RWPE2 (cell line): Measurements from ENCODE around the gene TK1.
A peak's percentile ranks its signal among the peaks of the same experiment; 100 is the strongest.
"Not testable (repeated sequence)": the region's sequence is repeated elsewhere in the genome, so short reads cannot be mapped to it uniquely, and the experiment has no call there.

Source experiments
- ATAC-seq: fragments of 200-7000 bp; cut with Tn5 transposase; 3 replicates; pipeline ENCODE4 v1.9.1; 2021; ENCODE audit warnings: low read depth
- DNase-seq: peaks from one replicate; pipeline ENCODE4 v3.0.0-alpha.2; 2020; ENCODE audit warnings: low spot score
- H3K27ac ChIP-seq: fragments of 450-650 bp; 2 replicates; pipeline ENCODE4 v1.5.1; 2017; ENCODE audit warnings: mild to moderate bottlenecking; ENCODE audit not compliant: poor library complexity, severe bottlenecking
- H3K27me3 ChIP-seq: fragments of 250-450 bp; sonication (Bioruptor Pico); 2 replicates; pipeline ENCODE4 v1.5.1; 2021; ENCODE audit warnings: mild to moderate bottlenecking, moderate library complexity; ENCODE audit not compliant: insufficient read depth, poor library complexity, severe bottlenecking
- H3K36me3 ChIP-seq: fragments of 250-450 bp; sonication (Bioruptor Pico); 2 replicates; pipeline ENCODE4 v1.5.1; 2020; ENCODE audit warnings: low read depth, mild to moderate bottlenecking, moderate library complexity
- H3K4me1 ChIP-seq: fragments of 250-450 bp; sonication (Bioruptor Pico); 2 replicates; pipeline ENCODE4 v1.5.1; 2021; ENCODE audit warnings: mild to moderate bottlenecking, moderate library complexity; ENCODE audit not compliant: insufficient read depth, poor library complexity, severe bottlenecking
- H3K4me3 ChIP-seq: fragments of 250-450 bp; sonication (Bioruptor Pico); 2 replicates; pipeline ENCODE4 v1.5.1; 2021; ENCODE audit warnings: mild to moderate bottlenecking, moderate library complexity; ENCODE audit not compliant: severe bottlenecking
- H3K9me3 ChIP-seq: fragments of 250-450 bp; sonication (Bioruptor Pico); 2 replicates; pipeline ENCODE4 v1.5.1; 2021; ENCODE audit warnings: mild to moderate bottlenecking, moderate library complexity; ENCODE audit not compliant: severe bottlenecking
- TF ChIP-seq, protein P1 (sequence below): fragments of 450-650 bp; IDR thresholded peaks from one replicate; pipeline ENCODE4 v1.5.1; 2017; ENCODE audit warnings: mild to moderate bottlenecking, moderate library complexity; ENCODE audit not compliant: poor library complexity, severe bottlenecking

Gene TK1

DNA sequence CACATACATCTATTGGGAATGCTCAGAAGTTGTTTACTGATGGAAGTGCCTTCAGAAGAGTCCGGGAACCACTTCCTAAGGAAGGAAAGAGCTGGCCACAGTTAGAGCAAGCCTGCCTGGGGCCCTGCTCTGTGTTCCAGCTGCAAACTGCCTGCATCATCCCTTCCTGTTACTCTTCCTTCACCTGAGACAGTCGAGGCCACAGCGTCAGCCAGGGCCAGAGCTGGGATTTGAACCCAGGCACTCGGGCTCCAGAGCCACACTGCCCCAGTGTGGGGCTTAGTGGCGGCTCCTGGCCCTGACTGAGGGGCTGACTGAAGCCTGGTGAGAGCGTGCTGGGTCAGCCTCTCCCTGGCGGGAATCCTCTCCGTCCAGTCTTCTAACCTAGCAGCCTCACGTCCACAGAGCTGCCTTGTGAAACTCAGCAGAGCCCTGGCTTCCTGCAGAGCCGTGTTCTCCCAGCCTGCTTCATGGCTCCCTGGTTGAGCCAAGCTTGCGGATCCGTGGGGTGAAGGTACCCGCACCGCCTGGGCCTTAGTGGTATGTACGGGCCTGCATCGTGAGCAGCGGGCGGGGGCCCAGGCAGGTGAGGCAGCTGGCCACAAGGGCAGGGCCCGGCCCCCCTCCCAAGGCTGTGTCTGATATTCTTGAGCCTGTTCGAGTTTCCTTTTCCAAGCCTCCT lies 45.3 kb downstream of the TK1 start:
- no peaks in the 10 kb centered on the region for H3K36me3 ChIP-seq
- H3K9me3 ChIP-seq: no peaks in the 10 kb centered on the region
- H3K4me1 ChIP-seq: peaks cover 34% of the 10 kb centered on the region
- TF ChIP-seq, protein P1, sequence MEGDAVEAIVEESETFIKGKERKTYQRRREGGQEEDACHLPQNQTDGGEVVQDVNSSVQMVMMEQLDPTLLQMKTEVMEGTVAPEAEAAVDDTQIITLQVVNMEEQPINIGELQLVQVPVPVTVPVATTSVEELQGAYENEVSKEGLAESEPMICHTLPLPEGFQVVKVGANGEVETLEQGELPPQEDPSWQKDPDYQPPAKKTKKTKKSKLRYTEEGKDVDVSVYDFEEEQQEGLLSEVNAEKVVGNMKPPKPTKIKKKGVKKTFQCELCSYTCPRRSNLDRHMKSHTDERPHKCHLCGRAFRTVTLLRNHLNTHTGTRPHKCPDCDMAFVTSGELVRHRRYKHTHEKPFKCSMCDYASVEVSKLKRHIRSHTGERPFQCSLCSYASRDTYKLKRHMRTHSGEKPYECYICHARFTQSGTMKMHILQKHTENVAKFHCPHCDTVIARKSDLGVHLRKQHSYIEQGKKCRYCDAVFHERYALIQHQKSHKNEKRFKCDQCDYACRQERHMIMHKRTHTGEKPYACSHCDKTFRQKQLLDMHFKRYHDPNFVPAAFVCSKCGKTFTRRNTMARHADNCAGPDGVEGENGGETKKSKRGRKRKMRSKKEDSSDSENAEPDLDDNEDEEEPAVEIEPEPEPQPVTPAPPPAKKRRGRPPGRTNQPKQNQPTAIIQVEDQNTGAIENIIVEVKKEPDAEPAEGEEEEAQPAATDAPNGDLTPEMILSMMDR: no peak
- peak overlapping the region; percentile 69 for H3K27ac ChIP-seq
- no peaks in the 10 kb centered on the region for H3K27me3 ChIP-seq
- ATAC-seq (peak; percentile 33), DNase-seq (peak; percentile 66)
- no peak overlapping the region for H3K4me3 ChIP-seq

DNA sequence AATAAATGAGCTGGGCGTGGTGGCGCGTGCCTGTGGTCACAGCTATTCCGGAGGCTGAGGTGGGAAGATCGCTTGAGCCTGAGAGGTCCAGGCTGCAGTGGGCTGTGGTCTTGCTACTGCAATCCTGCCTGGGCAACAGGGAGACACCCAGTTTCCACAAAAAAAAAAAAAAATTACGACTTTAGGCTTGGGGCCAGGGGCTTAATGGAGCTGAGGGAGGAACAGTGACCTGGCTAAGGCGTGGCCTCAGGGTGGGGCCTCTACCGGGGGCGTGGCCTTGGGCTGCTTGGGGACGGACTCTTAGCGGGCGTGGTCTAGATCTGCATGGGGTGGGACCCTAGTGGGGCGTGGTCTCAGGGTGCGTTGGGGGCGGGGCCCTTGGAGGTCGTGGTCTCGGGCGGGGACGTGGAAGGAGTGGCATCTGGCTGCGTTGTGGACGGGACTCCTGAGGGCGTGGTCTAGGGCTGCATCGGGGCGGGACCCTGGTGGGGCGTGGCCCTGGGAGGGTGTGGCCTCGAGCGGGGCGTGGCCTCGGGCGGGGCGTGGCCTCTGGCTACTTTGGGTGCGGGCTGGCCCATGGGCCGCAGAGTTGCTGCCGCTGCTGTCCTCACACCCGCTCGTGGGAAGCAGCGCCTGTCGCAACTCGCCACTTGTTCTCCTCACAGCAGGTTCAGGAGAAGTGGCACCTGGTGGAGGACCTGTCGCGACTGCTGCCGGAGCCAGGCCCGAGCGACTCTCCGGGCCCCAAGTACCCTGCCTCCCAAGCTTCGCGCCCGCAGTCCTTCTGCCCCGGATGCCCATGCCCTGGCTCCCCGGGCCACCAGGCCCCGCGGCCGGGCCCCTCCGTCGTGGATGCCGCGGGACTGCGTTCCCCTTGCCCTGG lies 46.4 kb downstream of the TK1 start:
- no peak overlapping the region for H3K4me3 ChIP-seq
- no peaks in the 10 kb centered on the region for H3K36me3 ChIP-seq
- H3K9me3 ChIP-seq: no peaks in the 10 kb centered on the region
- H3K27me3 ChIP-seq: no peaks in the 10 kb centered on the region
- TF ChIP-seq, protein P1: no peak
- peak; percentile 99 for DNase-seq
- H3K4me1 ChIP-seq: peaks cover 34% of the 10 kb centered on the region
- ATAC-seq: peak; percentile 68
- H3K27ac ChIP-seq: peak overlapping the region; percentile 69

DNA sequence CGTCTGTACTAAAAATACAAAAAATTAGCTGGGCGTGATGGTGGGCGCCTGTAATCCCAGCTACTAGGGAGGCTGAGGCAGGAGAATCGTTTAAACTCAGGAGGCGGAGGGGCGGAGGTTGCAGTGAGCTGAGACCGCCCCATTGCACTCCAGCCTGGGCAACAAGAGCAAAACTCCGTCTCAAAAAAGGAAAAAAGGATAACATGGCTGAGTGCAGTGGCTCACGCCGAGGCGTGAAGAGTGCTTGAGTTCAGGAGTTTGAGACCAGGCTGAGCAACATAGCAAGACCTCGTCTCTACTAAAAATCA lies 47.0 kb downstream of the TK1 start:
- not testable (repeated sequence) for H3K36me3 ChIP-seq, DNase-seq, H3K4me3 ChIP-seq, H3K27ac ChIP-seq, H3K9me3 ChIP-seq, ATAC-seq, H3K27me3 ChIP-seq
- peaks cover 32% of the 10 kb centered on the region for H3K4me1 ChIP-seq

DNA sequence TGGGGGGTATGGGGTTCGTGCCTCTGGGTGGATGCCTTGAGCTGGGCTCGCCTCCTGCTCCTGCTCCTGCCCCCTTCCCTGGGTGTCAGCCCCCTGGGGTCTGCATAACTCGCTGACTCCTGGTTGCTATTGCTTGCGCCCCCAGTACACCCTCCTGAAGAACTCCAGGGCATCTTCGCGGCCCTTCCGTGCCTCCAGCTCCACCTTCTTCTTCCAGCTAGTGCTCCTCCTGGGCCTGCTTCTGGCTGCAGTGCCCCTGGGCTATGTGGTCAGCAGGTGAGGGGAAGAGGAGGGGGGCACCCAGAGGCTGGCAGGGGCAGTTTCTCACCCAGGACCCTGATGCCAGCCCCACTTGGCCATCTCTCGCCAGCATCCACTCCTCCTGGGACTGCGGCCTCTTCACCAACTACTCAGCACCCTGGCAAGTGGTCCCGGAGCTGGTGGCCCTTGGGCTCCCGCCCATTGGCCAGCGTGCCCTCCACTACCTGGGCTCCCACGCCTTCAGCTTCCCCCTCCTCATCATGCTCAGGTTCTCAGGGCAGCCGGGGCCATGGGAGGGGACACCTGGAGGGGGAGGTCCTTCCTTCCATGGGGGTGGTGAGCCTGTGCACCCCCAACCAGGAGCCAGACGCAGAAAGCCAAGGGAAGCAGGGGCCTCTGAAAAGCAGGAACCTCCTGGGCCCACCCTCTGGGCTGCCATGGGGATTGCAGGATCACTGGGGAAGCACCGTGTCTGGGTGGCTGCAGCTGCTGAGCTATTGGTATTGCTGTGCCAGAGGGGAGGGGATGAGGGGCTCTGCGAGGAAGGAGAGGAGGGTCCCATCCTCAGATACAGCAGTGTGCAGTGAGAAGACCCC lies 48.4 kb downstream of the TK1 start:
- H3K4me3 ChIP-seq: no peak overlapping the region
- H3K9me3 ChIP-seq: no peaks in the 10 kb centered on the region
- H3K4me1 ChIP-seq: peaks cover 23% of the 10 kb centered on the region
- no peak for ATAC-seq
- TF ChIP-seq, protein P1: no peak
- no peak overlapping the region for H3K27ac ChIP-seq
- no peaks in the 10 kb centered on the region for H3K27me3 ChIP-seq
- DNase-seq: peak; percentile 65
- no peaks in the 10 kb centered on the region for H3K36me3 ChIP-seq
